GM23338 (cell line): Measurements from ENCODE around the gene ANKRD44. TPM values are rescaled to one million over a fixed set of nuclear protein-coding genes. Genes with fewer than 3 reads are reported as not detected.

Source experiments
- ATAC-seq: fragments of 200-7000 bp; cut with Tn5 transposase; 3 replicates; pipeline ENCODE4 v1.9.1; 2020
- DNase-seq: peaks from one replicate; pipeline ENCODE4 v3.0.0-alpha.2; 2015; ENCODE audit warnings: low spot score
- H2AFZ ChIP-seq: fragments of 200-600 bp; sonication (generic); 2 replicates; pipeline ENCODE4 v1.8.0; 2016; ENCODE audit warnings: antibody characterized with exemption, mild to moderate bottlenecking, moderate library complexity
- H3F3A ChIP-seq: fragments of 200-600 bp; sonication (generic); replicated peaks from 2 replicates; pipeline ENCODE4 v1.8.0; 2017; ENCODE audit warnings: antibody characterized with exemption, mixed run types, low read depth
- H3K27ac ChIP-seq: fragments of 200-600 bp; sonication (generic); 2 replicates; pipeline ENCODE4 v1.6.1; 2016; ENCODE audit warnings: low read depth
- H3K27me3 ChIP-seq: fragments of 200-600 bp; sonication (generic); 2 replicates; pipeline ENCODE4 v1.8.0; 2016; ENCODE audit warnings: mild to moderate bottlenecking, mixed run types, moderate library complexity; ENCODE audit not compliant: insufficient read depth
- H3K36me3 ChIP-seq: fragments of 200-600 bp; sonication (generic); 2 replicates; pipeline ENCODE4 v1.8.0; 2016; ENCODE audit warnings: mild to moderate bottlenecking; ENCODE audit not compliant: insufficient read depth
- H3K4me1 ChIP-seq: fragments of 200-600 bp; sonication (generic); 2 replicates; pipeline ENCODE4 v1.8.0; 2016; ENCODE audit warnings: mild to moderate bottlenecking, moderate library complexity; ENCODE audit not compliant: insufficient read depth
- H3K4me2 ChIP-seq: fragments of 200-600 bp; sonication (generic); 2 replicates; pipeline ENCODE4 v1.7.1; 2017; ENCODE audit warnings: mixed run types
- H3K4me3 ChIP-seq: fragments of 200-600 bp; sonication (generic); 2 replicates; pipeline ENCODE4 v1.6.1; 2016; ENCODE audit warnings: mixed run types
- H3K79me2 ChIP-seq: fragments of 200-600 bp; sonication (generic); replicated peaks from 2 replicates; pipeline ENCODE4 v1.8.0; 2017; ENCODE audit warnings: mild to moderate bottlenecking; ENCODE audit not compliant: insufficient read depth
- H3K9me2 ChIP-seq: fragments of 200-600 bp; sonication (generic); 2 replicates; pipeline ENCODE4 v1.8.0; 2017; ENCODE audit not compliant: insufficient read depth
- H4K20me1 ChIP-seq: fragments of 200-600 bp; sonication (generic); replicated peaks from 2 replicates; pipeline ENCODE4 v1.8.0; 2017; ENCODE audit warnings: mild to moderate bottlenecking; ENCODE audit not compliant: insufficient read depth
- H3K27ac Mint-ChIP-seq: 2 replicates; pipeline ENCODE4 v1.8.0; 2020; ENCODE audit warnings: inconsistent platforms, mild to moderate bottlenecking, moderate library complexity, mixed read lengths
- H3K27me3 Mint-ChIP-seq: 3 replicates; pipeline ENCODE4 v1.8.0; 2022; ENCODE audit warnings: low read depth, mild to moderate bottlenecking, moderate library complexity, mixed read lengths, inconsistent platforms; ENCODE audit not compliant: insufficient read depth, poor library complexity
- H3K36me3 Mint-ChIP-seq: 3 replicates; pipeline ENCODE4 v1.8.0; 2021; ENCODE audit warnings: low read depth, mild to moderate bottlenecking, inconsistent platforms, moderate library complexity, mixed read lengths
- H3K4me1 Mint-ChIP-seq: 3 replicates; pipeline ENCODE4 v1.8.0; 2020; ENCODE audit warnings: mild to moderate bottlenecking, inconsistent platforms, mixed read lengths
- H3K4me3 Mint-ChIP-seq: 3 replicates; pipeline ENCODE4 v1.8.0; 2021; ENCODE audit warnings: moderate library complexity, mild to moderate bottlenecking, inconsistent platforms, mixed read lengths
- H3K9me3 Mint-ChIP-seq: 3 replicates; pipeline ENCODE4 v1.8.0; 2020; ENCODE audit warnings: moderate library complexity, mild to moderate bottlenecking, inconsistent platforms, mixed read lengths
- CREB1 ChIP-seq: fragments of 250-450 bp; sonication (Bioruptor Pico); IDR thresholded peaks from 2 replicates; pipeline ENCODE4 v1.5.0; 2020; ENCODE audit warnings: low read depth, mild to moderate bottlenecking, moderate library complexity
- CTCF ChIP-seq, 2 experiments: fragments of 200-600 bp in 1 of 2; sonication (generic) in 1 of 2; conservative IDR thresholded peaks; 2 replicates each; pipeline versions ENCODE4 v1.5.1 to v1.6.1; 2016 to 2017; ENCODE audit warnings: antibody characterized with exemption in 2 of 2, low read depth in 2 of 2, mild to moderate bottlenecking in 2 of 2, moderate library complexity in 1 of 2
- EZH2 ChIP-seq: fragments of 200-600 bp; sonication (generic); IDR thresholded peaks from one replicate; pipeline ENCODE4 v1.8.0; 2017; ENCODE audit warnings: antibody characterized with exemption, mild to moderate bottlenecking, low read depth; ENCODE audit not compliant: unreplicated experiment
- EZH2phosphoT487 ChIP-seq: fragments of 200-600 bp; sonication (generic); IDR thresholded peaks from one replicate; pipeline ENCODE4 v1.8.1; 2018; ENCODE audit warnings: antibody characterized with exemption; ENCODE audit not compliant: unreplicated experiment
- JUNB ChIP-seq: IDR thresholded peaks from one replicate; pipeline ENCODE4 v1.6.1; 2016; ENCODE audit warnings: antibody characterized with exemption; ENCODE audit not compliant: unreplicated experiment
- NANOG ChIP-seq: IDR thresholded peaks from 2 replicates; pipeline ENCODE4 v1.6.1; 2016; ENCODE audit warnings: antibody characterized with exemption, borderline replicate concordance
- POLR2AphosphoS5 ChIP-seq: IDR thresholded peaks from 2 replicates; pipeline ENCODE4 v1.6.1; 2016; ENCODE audit warnings: antibody characterized with exemption, low read depth
- REST ChIP-seq: IDR thresholded peaks from one replicate; pipeline ENCODE4 v1.6.1; 2018; ENCODE audit warnings: antibody characterized with exemption; ENCODE audit not compliant: unreplicated experiment
- STAT1 ChIP-seq: IDR thresholded peaks from one replicate; pipeline ENCODE4 v1.6.1; 2016; ENCODE audit warnings: antibody characterized with exemption; ENCODE audit not compliant: unreplicated experiment
- ZNF114 ChIP-seq: fragments of 250-450 bp; sonication (Bioruptor Pico); IDR thresholded peaks from 2 replicates; pipeline ENCODE4 v1.5.0; 2020; ENCODE audit warnings: mild to moderate bottlenecking, moderate library complexity
- ZNF331 ChIP-seq: fragments of 250-450 bp; sonication (Bioruptor Pico); IDR thresholded peaks from 2 replicates; pipeline ENCODE4 v1.5.0; 2020; ENCODE audit warnings: low read depth, mild to moderate bottlenecking, moderate library complexity
- ZNF462 ChIP-seq: fragments of 250-450 bp; sonication (Bioruptor Pico); IDR thresholded peaks from 2 replicates; pipeline ENCODE4 v1.5.0; 2020; ENCODE audit warnings: mild to moderate bottlenecking, moderate library complexity
- polyA plus RNA-seq: library from polyadenylated mRNA; unstranded; fragments of >200 nt; fragmentation: Nextera tagmentation; extraction: Ambion mirVana; gene quantifications from 2 replicates; pipeline ENCODE4 v1.2.1, GENCODE V29; 2016
- total RNA-seq: library from RNA; depleted of rRNA; stranded (reverse); fragments of >200 nt; shearing (Covaris generic); gene quantifications from 2 replicates; pipeline ENCODE4 v1.2.3, GENCODE V29; 2014
- TF ChIP-seq, protein P1 (sequence below): IDR thresholded peaks from 2 replicates; pipeline ENCODE4 v1.6.1; 2016; ENCODE audit warnings: antibody characterized with exemption

Gene ANKRD44
- total and polyA plus RNA-seq, 2 experiments from 2014 or later, result 0.44 to 0.56 TPM

- H3K4me1 ChIP-seq, result no peaks in the 10 kb centered on the region
- H4K20me1 ChIP-seq, result no peaks in the 10 kb centered on the region
- H3K4me2 ChIP-seq, result no peak overlapping the region
- ATAC-seq, result no peak
- H3K79me2 ChIP-seq, result no peaks in the 10 kb centered on the region
- no peaks in the 10 kb centered on the region for H3K4me1 Mint-ChIP-seq
- H3K4me3 ChIP-seq, result no peak overlapping the region
- no peaks in the 10 kb centered on the region for H3K27me3 ChIP-seq
- TF ChIP-seq ZNF114 (CRISPR knock-in tag), result no peak
- TF ChIP-seq POLR2AphosphoS5, result no peak
- TF ChIP-seq CREB1 (CRISPR knock-in tag), result no peak
- no peak for TF ChIP-seq JUNB
- TF ChIP-seq ZNF462, result no peak
- TF ChIP-seq REST, result no peak
- no peak for TF ChIP-seq NANOG
- TF ChIP-seq, protein P1, sequence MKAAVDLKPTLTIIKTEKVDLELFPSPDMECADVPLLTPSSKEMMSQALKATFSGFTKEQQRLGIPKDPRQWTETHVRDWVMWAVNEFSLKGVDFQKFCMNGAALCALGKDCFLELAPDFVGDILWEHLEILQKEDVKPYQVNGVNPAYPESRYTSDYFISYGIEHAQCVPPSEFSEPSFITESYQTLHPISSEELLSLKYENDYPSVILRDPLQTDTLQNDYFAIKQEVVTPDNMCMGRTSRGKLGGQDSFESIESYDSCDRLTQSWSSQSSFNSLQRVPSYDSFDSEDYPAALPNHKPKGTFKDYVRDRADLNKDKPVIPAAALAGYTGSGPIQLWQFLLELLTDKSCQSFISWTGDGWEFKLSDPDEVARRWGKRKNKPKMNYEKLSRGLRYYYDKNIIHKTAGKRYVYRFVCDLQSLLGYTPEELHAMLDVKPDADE, result no peak
- TF ChIP-seq EZH2phosphoT487, result no peak
- no peak for TF ChIP-seq ZNF331 (CRISPR knock-in tag)
- TF ChIP-seq CTCF (conservative IDR thresholded peaks at IDR 0.05; ENCODE audit: low read depth in 2 of 2), result no peak
- no peak for TF ChIP-seq STAT1
- TF ChIP-seq EZH2, result no peak
- DNase-seq, result no peak
- no peaks in the 10 kb centered on the region for H3K27me3 Mint-ChIP-seq
- H3F3A ChIP-seq, result no peaks in the 10 kb centered on the region
- H3K27ac ChIP-seq, result no peak overlapping the region
- no peaks in the 10 kb centered on the region for H3K36me3 ChIP-seq
- H3K27ac Mint-ChIP-seq, result no peak overlapping the region
- no peaks in the 10 kb centered on the region for H3K36me3 Mint-ChIP-seq
- H3K4me3 Mint-ChIP-seq, result no peak overlapping the region
- no peak overlapping the region for H2AFZ ChIP-seq
- H3K9me3 Mint-ChIP-seq, result no peaks in the 10 kb centered on the region
- no peaks in the 10 kb centered on the region for H3K9me2 ChIP-seq
These were observed 67.9 kb downstream of the ANKRD44 start for GRCh38 chr2:197242719-197243118.
